ENCODE results near the gene MTA1. TPM values are rescaled to one million over a fixed set of nuclear protein-coding genes. Genes with fewer than 3 reads are reported as not detected.

The MTA1 gene
- total RNA-seq, 1 experiment from 2014 or later, result 238 TPM

- intact Hi-C loops (cut with micrococcal nuclease; ENCODE audit: unreplicated experiment), result no loop called here
- H3K4me1 ChIP-seq (ENCODE audit: insufficient read depth, low read length, poor library complexity, severe bottlenecking), result peaks cover 29% of the 10 kb centered on the region
- CTCF ChIA-PET, result no interaction called here
- no TSS peak for BruUV-seq (replicated peaks)
- POLR2A ChIA-PET (ENCODE audit: low non-redundant PET), result no interaction called here
- no peak for TF ChIP-seq EZH2 (IDR thresholded peaks at IDR 0.05; ENCODE audit: borderline replicate concordance, low read depth, low read length, poor library complexity, severe bottlenecking)
- TF ChIP-seq, protein P1, sequence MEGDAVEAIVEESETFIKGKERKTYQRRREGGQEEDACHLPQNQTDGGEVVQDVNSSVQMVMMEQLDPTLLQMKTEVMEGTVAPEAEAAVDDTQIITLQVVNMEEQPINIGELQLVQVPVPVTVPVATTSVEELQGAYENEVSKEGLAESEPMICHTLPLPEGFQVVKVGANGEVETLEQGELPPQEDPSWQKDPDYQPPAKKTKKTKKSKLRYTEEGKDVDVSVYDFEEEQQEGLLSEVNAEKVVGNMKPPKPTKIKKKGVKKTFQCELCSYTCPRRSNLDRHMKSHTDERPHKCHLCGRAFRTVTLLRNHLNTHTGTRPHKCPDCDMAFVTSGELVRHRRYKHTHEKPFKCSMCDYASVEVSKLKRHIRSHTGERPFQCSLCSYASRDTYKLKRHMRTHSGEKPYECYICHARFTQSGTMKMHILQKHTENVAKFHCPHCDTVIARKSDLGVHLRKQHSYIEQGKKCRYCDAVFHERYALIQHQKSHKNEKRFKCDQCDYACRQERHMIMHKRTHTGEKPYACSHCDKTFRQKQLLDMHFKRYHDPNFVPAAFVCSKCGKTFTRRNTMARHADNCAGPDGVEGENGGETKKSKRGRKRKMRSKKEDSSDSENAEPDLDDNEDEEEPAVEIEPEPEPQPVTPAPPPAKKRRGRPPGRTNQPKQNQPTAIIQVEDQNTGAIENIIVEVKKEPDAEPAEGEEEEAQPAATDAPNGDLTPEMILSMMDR (conservative IDR thresholded peaks at IDR 0.05; ENCODE audit: low read depth, low read length), result no peak
- no peak for DNase-seq (ENCODE audit: low spot score)
- H3K9me3 ChIP-seq (ENCODE audit: low read depth, low read length, poor library complexity, severe bottlenecking), result no peaks in the 10 kb centered on the region
- H3K27me3 ChIP-seq (replicated peaks; ENCODE audit: insufficient read depth, low read depth, low read length, poor library complexity), result no peaks in the 10 kb centered on the region
- H3K36me3 ChIP-seq (ENCODE audit: insufficient read depth, low read length, poor library complexity, severe bottlenecking), result no peaks in the 10 kb centered on the region
- H3K27ac ChIP-seq (ENCODE audit: low read depth, low read length, poor library complexity, severe bottlenecking), result peak overlapping the region; percentile 50
- H3K4me3 ChIP-seq (ENCODE audit: low read depth, low read length, poor library complexity, severe bottlenecking), result peak overlapping the region; percentile 58
These were observed 67.4 kb downstream of the MTA1 start for GRCh38 chr14:105486974-105487448.

GRCh38 chr14:105487449-105487985 lies 67.9 kb downstream of the MTA1 start:
- Histone ChIP-seq H3K36me3 (ENCODE audit: insufficient read depth, low read length, poor library complexity, severe bottlenecking) (no peaks in the 10 kb centered on the region), H3K4me3 (ENCODE audit: low read depth, low read length, poor library complexity, severe bottlenecking) (peak overlapping the region; percentile 58), H3K9me3 (ENCODE audit: low read depth, low read length, poor library complexity, severe bottlenecking) (no peaks in the 10 kb centered on the region), H3K4me1 (ENCODE audit: insufficient read depth, low read length, poor library complexity, severe bottlenecking) (peaks cover 25% of the 10 kb centered on the region), H3K27ac (ENCODE audit: low read depth, low read length, poor library complexity, severe bottlenecking) (peak overlapping the region; percentile 50), H3K27me3 (replicated peaks; ENCODE audit: insufficient read depth, low read depth, low read length, poor library complexity) (no peaks in the 10 kb centered on the region)
- no peak for DNase-seq (ENCODE audit: low spot score)
- CTCF ChIA-PET, result no interaction called here
- POLR2A ChIA-PET (ENCODE audit: low non-redundant PET), result no interaction called here
- no peak for TF ChIP-seq EZH2 (IDR thresholded peaks at IDR 0.05; ENCODE audit: borderline replicate concordance, low read depth, low read length, poor library complexity, severe bottlenecking)
- TF ChIP-seq, protein P1 (conservative IDR thresholded peaks at IDR 0.05; ENCODE audit: low read depth, low read length), result no peak
- no TSS peak for BruUV-seq (replicated peaks)
- intact Hi-C loops (cut with micrococcal nuclease; ENCODE audit: unreplicated experiment), result no loop called here

GRCh38 chr14:105487986-105488777 lies 68.6 kb downstream of the MTA1 start:
- ChIA-PET POLR2A (ENCODE audit: low non-redundant PET) (no interaction called here), CTCF (interaction anchor here (2.5 kb wide), 1 partner anchor 118 kb away, joined by 34 read pairs; no protein-coding TSS in a partner anchor)
- DNase-seq (ENCODE audit: low spot score), result no peak
- peak overlapping the region; percentile 92 for H3K27ac ChIP-seq (ENCODE audit: low read depth, low read length, poor library complexity, severe bottlenecking)
- peak overlapping the region; percentile 58 for H3K4me3 ChIP-seq (ENCODE audit: low read depth, low read length, poor library complexity, severe bottlenecking)
- H3K27me3 ChIP-seq (replicated peaks; ENCODE audit: insufficient read depth, low read depth, low read length, poor library complexity), result no peaks in the 10 kb centered on the region
- BruUV-seq (replicated peaks), result no TSS peak
- H3K36me3 ChIP-seq (ENCODE audit: insufficient read depth, low read length, poor library complexity, severe bottlenecking), result no peaks in the 10 kb centered on the region
- intact Hi-C loops (cut with micrococcal nuclease; ENCODE audit: unreplicated experiment), result loop anchor here (2.0 kb wide), 1 partner anchor 39 kb away; no protein-coding TSS in a partner anchor
- H3K9me3 ChIP-seq (ENCODE audit: low read depth, low read length, poor library complexity, severe bottlenecking), result no peaks in the 10 kb centered on the region
- TF ChIP-seq EZH2 (IDR thresholded peaks at IDR 0.05; ENCODE audit: borderline replicate concordance, low read depth, low read length, poor library complexity, severe bottlenecking), result no peak
- TF ChIP-seq, protein P1 (conservative IDR thresholded peaks at IDR 0.05; ENCODE audit: low read depth, low read length), result no peak
- peaks cover 22% of the 10 kb centered on the region for H3K4me1 ChIP-seq (ENCODE audit: insufficient read depth, low read length, poor library complexity, severe bottlenecking)
